Astrocyte of the hippocampus (primary cell): ENCODE results near the gene TOX2.
"Not testable (repeated sequence)": the region's sequence is repeated elsewhere in the genome, so short reads cannot be mapped to it uniquely, and the experiment has no call there.

Experiments
- DNase-seq: peaks from one replicate; pipeline ENCODE4 v3.0.0; 2011; ENCODE audit warnings: low read depth, low spot score

The TOX2 gene

DNA sequence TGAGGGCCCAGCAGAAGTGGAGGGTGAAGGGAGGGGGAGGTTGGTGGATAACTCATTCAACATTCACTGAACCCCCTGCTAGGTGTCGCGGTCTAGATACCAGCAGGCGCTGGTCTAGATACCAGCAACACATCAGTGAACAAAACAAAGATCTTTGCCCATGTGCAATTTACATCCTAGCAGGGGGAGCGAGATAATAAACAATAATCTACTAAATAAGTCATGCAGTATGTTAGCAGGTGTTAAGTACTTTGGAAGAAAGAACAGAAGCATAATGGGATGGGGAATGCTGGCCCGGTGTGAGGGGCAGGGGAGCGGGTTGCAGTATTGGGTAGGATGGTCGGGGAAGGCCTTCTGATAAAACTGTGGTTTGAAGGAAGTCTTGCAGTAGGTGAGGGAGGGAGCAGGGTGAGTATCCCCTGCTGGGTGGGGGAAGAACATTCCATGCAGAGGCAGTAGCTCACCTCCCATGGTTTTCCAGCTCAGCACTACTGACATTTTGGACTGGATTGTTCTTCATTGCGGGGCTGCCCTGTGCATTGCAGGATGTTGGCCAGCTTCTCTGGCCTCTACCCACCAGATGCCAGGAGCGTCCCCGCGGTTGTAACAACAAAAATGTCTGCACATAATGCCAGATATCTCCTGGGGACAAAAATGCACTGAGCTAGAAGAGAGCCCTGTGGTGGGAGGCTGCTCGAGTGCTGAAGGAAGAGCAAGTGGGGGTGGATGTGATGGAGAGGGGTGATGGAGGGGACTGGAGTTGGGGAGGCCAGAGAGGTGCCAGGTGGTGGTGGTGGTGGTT is 117.3 kb downstream of the TOX2 start:
- DNase-seq: peak; percentile 27

DNA sequence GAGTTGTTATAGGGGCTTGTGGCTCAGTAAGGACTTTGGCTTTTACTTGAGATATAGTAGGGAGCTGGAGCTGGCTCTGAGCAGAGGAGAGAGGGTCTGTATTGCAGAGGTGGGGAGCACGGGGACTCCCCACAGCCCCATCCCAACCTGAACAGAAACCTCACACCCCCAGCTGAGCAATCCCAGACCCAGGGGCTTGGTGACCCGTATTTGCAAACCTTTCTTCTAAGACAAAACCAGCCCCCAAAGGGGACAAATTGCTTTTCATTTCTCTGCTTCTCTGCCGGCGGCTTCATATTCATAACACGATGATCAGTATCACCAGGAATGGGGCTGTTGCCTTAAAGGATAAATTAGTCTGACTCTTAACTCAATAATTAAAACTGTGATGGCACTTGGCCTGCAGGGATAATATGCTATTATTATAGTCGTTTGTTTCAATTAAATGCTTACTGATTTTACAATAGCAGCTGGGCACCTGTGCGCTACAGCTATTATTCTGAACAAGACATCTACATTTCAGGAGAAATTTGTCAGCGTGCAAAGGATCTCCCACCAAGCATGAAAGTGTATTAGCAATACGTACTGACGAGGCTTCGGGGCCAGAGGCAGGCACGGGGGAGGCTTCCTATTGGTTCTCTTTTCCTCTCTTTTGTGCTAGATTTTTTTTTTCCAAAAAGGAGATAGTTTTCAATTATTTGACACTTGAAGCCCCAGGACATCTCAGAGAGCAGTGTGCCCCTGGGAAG is 118.1 kb downstream of the TOX2 start:
- no peak for DNase-seq

DNA sequence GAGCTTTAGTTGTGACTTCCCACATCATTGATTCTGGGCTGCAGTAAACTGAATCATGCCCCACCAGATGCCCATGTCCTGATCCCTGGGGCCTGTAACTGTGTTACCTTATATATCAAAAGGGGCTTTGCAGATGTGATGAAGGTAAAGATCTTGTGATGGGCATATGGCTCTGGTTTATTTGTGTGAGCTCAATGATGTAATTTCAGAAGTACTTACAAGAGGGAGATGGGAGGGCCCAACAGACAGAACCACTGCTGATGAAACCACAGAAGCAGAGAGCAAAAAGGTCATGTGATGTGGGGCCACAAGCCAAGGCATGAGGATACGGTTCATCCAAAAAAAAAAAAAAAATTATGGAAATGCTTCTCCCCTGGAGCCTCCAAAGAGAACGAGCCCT is 118.7 kb downstream of the TOX2 start:
- no peak for DNase-seq

DNA sequence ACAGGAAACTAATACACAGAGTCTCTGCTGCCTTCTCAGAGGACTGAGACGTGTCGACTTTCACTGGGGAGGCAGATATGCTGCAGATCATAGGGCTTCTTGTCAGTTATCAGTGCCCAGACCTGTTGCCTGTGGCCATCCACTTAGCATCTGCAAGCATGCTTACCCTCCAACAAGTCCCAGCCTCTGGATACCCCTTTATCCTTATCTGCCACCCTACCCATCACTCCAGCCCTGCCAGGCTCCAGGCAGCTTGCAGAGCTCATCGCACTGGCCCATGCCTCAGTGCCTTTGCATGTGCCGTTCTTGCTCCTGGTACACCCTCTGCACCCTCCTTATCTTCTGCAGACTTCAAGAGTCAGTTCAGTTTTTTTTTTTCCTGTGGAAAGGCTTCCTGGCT is 119.2 kb downstream of the TOX2 start:
- DNase-seq: no peak

DNA sequence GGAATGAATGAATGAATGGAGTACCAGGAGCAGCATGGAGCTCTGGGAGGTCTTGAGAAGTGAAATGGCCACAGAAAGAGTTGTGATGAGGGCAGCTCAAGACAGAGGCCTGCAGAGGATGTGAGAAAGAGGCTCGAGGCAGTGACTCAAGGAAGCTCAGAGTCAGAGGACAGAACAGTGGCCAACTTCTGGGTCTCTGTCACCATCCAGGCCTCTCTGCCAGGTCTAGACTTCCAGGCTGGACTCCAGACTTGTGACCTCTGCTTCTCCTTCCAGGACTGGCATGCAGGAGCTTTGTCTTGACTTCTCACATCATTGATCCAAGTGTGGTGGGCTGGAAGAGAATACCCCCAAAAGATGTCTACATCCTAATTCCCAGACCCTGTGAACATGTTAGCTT is 119.8 kb downstream of the TOX2 start:
- DNase-seq: no peak

DNA sequence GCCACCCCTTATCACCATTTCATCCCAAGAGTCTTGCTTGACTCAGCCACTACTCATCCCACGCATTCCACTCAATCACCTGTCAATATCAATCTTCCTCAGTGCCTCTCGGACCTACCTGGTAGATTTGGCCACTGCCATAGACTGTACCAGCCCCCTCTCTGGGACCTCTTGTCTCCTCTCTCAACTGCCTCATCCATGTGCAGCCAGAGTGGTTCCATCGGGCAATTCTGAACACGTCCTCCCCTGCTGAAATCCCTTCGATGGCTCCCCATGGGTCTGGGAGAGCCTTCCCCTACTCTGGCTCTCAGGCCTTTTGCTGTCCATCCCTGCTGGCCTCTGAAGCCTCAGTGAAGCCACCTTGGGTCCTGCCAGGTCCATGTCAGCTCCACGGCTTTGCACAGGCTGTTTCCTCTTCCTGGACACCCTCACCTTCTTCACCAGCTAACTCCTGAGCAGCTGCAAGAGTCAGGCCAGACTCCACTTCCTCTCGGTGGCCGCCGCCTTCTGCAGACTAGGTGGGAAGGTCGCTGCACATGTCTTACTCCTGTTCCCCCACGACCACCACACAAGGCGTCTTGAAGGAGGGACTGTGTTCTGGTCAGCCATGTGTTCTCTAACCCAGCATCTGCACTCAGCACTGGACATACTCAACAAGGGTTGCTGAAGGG is 120.4 kb downstream of the TOX2 start:
- DNase-seq: no peak

DNA sequence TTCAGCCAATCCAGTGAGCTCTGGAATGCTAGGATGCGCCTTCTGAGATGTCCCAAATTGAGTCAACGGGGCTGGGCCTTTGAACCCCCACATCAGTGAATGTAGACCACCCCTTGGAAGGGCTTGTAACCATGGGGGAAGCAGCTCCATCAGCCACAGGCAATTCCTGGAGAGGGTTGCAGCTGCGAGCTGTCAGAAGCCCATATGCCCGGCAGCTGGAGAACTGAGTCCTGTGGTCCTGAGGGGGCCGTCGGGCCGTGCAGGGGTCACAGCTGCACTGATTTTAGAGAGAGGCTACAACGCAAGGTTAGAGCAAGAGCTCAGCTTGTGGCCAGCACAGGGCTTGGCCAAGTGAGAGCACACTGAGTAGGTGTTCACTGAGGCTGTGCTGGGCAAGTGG is 121.3 kb downstream of the TOX2 start:
- no peak for DNase-seq

DNA sequence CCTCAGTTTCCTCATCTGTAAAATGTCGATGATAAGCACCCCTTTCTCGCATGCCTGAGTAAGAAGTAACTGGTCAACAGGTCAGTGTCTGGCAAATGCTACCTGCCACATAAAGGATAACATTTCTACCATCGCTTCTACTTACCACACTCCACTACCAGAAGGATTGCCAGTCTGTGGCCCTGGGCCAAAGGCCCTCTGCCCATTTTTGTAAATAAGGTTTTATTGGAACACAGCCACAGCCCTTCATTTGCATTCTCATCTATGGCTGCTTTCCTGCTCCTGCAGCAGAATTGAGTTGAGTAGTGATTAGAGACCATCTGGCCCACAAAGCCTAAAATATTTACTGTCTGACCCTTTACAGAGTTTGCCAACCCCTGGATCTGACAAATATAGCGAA is 121.8 kb downstream of the TOX2 start:
- no peak for DNase-seq

DNA sequence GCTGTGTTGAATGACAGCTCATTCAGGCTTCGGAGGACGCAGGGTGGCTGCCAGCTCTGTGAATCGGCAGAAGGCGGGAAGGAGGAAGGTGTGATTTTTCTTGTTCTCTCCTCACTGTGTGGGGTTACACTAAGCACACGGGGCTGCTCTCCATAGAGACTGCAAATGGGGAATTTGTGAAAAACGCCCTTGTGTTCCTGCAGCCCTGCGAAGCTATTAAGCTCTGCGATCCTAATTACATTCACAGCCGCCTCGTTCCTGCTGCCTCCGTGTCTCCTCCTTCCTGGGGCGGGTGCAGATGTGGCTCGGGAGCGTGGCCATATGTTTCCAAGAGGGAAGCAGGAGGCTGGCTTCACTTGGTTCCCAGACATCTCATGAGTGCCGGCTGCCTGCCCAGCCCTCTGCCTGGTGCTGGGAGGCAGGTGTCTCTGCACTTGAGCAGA is 124.0 kb downstream of the TOX2 start:
- DNase-seq: no peak

DNA sequence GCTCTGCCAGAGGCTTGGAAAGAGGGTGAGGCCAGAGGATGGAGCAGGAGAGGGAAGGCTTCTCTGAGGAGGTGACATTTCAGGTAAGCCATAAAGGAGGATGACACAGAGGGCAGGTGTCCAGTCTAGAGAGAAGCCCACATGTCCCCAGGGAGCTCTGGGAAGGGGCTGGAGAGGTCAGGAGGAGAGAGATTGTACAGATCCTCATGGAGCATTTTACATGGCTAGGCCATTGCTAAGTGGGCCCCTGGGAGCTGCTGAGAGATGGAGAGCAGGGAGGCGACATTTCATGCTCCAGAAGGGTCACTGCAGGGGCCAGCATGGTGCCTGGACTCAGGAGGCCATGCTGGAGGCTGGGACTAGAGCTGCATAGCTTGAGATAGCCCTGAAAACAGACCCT is 124.5 kb downstream of the TOX2 start:
- DNase-seq: no peak

DNA sequence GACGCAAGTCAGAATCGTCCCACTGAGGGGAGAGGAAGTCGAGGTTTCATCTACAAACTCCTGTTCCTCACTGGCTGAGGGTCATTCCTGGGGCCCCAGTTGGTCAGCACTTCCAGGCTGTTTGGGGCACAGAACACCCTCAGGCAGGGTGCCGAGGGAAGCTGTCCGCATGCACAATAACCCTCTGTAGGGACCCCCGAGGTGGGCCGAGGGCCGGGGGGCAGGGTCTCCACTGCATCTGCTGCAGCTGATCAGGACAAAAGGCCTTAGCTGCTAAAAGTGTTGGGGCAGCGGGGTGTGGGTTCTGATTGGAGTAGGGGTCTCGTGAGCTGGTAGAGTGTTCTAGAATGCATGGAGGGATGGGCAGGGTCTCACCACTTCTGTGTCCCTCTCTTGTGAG is 125.1 kb downstream of the TOX2 start:
- DNase-seq: no peak

DNA sequence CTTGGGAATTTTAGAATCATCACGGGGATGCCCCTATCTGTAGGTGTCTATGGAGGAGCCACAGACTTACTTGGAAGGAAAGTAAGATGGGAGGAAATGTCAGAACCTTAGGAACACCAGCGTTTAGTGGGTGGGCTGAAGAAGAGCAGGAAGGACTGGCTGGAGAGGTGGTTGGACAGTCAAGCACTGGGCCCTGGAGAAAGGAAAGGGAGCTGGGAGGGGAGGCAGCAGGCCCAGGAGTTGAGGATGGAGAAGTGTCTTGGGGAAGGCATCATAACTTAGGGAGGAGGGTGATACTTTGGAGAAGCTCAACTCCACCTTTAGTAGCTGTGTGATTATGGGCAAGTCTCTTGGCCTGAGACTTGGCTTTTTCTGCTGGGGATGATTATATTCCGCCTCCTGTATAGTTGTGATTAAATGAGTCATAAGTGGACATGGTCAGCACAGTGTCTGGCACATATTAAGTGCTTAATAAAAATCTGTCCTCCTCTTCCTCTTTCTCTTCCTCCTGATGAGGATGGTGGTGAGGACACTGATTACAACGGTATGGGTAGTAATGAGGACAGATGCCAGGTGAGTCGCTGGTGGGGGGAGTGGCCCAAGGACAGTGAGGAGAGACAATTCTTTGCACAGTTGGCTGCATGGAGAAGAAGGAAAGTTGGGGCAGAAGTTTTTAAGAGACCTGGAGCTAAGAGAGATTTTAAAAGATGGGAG is 125.7 kb downstream of the TOX2 start:
- no peak for DNase-seq

DNA sequence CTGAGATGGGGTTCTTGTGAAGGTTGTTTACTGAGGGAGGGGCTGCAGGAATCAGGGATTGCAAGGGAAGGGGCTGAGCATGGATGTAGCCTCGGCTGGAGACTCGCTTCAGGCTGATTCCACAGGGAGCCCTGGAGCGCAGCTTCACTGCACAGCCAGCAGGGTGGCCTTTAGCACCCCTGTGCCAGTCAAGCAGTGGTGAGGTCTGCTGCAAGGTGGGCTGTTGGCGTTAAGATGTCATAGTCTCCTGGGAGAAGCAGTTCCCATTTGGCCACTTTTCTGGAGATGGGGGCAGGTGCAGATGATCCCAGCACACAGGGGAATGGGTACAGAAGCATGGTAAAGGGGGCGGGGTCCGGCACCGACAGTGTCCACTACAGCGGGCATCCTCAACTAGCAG is 126.3 kb downstream of the TOX2 start:
- DNase-seq: no peak

DNA sequence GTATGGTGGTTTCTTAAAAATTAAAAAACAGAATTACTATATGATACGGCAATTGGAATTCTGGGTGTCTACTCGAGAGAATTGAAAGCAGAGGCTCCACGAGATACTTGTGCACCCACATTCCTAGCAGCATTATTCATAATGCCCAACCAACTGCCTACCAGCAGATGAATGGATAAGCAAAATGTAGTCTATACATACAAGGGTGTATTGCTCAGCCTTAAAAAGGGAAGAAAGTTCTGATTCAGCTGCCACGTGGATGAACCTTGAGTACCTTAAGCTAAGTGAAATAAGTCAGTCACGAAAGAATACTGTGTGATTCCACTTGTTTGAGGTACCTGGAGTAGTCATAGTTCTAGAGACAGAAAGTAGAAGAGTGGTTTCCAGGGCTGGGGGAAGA is 130.1 kb downstream of the TOX2 start:
- not testable (repeated sequence) for DNase-seq

DNA sequence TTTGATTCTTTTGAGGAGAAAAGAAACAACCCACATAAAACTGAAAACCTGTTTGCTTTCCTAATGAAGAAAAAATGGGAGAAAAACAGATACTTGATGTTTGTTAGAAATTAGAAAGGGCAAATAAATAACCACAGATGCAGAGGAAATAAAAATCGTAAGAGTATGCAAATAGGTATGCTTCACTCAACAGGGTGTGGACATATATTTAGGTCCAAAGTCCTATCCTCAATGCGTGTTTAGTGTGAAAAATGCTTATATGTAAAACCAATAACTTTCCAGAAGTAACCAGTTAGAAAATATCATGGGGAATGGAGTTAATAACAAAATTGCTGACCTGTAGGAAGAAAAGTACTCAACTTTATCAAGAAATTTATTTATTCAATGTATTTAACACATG is 135.7 kb downstream of the TOX2 start:
- DNase-seq: no peak

DNA sequence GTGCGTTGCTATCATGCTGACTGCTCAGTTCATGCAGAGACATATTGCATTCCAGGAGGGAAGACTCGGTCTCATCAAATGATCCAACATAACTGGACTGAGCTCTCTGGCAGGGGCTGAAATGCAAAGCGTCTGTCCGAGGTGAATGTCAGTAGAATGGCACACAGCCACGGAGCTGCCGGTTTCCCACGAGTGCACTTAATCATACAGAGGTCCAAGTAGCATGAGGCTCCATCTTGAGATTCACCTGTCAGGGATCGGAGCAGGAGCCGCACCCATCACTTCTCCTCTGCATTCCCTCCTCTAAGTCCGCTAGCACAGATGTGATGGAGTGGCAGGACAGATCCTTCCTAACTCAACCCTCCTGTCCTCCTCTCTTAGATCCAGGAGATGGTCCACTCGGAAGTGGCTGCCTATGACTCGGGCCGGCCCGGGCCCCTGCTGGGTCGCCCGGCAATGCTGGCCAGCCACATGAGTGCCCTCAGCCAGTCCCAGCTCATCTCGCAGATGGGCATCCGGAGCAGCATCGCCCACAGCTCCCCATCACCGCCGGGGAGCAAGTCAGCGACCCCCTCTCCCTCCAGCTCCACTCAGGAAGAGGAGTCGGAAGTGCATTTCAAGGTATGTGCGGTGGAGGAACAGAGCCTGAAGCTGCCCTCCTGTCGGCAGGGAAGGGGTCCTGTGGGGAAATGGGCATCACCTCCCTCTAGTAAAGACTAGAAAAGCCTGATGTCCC is 136.4 kb downstream of the TOX2 start:
- no peak for DNase-seq

DNA sequence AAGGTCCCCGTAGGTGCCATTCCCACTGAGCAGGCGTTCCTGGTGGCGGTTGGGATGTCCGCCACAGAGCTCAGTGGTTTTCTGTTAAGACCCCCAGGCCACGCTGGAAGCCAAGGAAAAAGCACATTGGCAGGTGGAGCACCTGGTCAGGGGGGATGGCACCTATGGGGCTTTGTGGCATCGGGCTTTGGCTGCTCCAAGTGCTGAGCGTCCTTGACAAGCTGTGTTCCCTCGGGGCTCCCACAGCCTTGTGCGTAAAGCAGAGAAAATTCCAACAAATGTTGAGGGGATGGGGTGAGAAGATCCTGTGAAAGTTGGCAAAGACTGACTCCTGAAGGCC is 137.0 kb downstream of the TOX2 start:
- no peak for DNase-seq

DNA sequence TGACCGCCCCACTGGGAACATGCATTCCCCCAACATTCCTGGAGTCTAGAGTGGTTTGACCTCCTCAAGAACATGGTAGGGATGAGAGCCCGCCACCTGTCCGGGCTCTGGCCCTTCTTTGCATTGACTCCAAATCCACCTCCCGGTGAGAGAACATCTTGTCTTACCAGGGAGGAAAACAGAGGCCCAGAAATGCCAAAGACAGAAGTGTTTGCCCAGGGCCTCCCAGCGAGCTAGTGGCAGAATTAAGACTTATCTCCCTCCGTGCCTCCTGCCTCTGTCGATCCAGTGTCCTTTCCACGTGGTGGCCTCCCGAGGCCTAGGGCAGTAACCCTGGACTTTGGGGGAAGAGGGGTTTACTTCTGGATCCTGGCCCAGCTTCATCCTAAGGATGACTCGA is 137.5 kb downstream of the TOX2 start:
- DNase-seq: no peak

DNA sequence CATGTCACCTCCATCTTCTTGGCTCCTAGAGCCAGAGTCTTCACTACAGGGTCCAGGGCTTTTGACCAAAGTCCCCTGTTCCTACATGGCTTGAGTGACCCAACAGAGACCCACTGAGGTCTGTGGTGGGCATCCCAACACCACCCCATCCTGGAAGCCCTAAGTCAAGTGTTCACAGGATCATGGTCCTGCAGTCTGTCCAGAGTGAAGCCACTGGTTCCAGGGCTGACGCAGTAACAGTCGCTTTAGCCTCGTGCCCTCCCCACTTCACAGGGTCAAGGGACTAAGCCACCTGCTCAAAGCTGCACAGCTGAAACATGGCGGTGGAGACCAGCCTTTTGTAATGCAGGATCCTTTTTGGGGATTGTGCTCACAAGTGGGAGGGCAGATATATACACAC is 138.4 kb downstream of the TOX2 start:
- DNase-seq: no peak

DNA sequence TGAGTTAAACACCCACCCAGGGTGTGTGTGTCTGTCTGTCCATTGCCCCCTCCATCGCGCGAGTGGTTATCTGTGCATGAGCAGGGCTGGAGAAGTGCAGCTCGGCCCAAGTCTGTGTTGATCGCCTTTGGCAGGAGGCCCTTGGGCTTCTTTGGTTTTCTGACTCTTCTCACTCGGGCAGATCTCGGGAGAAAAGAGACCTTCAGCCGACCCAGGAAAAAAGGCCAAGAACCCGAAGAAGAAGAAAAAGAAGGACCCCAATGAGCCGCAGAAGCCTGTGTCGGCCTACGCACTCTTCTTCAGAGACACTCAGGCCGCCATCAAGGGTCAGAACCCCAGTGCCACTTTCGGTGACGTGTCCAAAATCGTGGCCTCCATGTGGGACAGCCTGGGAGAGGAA is 139.5 kb downstream of the TOX2 start:
- no peak for DNase-seq

DNA sequence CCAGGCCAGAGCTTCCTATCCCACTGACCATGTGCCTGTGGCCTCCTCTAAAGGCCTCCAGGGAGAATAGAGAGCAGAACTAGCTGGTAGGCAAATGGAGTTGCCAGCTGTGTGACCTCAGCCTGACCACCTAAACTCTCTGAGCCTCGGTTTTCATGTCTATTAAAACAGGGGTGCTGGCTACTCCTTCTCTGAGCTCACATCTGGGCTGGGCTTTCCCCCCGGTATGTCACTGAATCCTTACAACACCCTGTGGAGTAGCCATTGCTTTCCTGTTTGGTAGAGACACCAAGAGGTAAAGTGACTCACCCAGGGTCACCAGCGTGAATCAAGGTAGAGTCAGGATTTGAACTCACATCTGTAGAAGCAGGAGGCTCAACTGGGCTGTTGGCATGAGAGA is 140.2 kb downstream of the TOX2 start:
- no peak for DNase-seq
